ENCODE results near the gene GRIK2.

Gene GRIK2

GRCh38 chr6:101537753-101538316 lies 144.3 kb downstream of the GRIK2 start:
- no peak for DNase-seq (ENCODE audit: low read depth in 3 of 3)

GRCh38 chr6:101539510-101540245 lies 146.2 kb downstream of the GRIK2 start:
- no peak for DNase-seq (ENCODE audit: low read depth in 3 of 3)

GRCh38 chr6:101541894-101542293 lies 148.4 kb downstream of the GRIK2 start:
- DNase-seq (ENCODE audit: low read depth in 3 of 3), result no peak

- no peak for DNase-seq (ENCODE audit: low read depth in 3 of 3)
Measured at GRCh38 chr6:101543796-101544195, 150.3 kb downstream of the GRIK2 start.

- no peak for DNase-seq (ENCODE audit: low read depth in 3 of 3)
Measured at GRCh38 chr6:101544286-101544685, 150.8 kb downstream of the GRIK2 start.

GRCh38 chr6:101545191-101545590 lies 151.7 kb downstream of the GRIK2 start:
- DNase-seq (ENCODE audit: low read depth in 3 of 3), result no peak

- no peak for DNase-seq (ENCODE audit: low read depth in 3 of 3)
Measured at GRCh38 chr6:101550451-101550850, 156.9 kb downstream of the GRIK2 start.

GRCh38 chr6:101554231-101554630 lies 160.7 kb downstream of the GRIK2 start:
- DNase-seq (ENCODE audit: low read depth in 3 of 3), result no peak

GRCh38 chr6:101558712-101559111 lies 165.2 kb downstream of the GRIK2 start:
- no peak for DNase-seq (ENCODE audit: low read depth in 3 of 3)

GRCh38 chr6:101572627-101573026 lies 179.1 kb downstream of the GRIK2 start:
- DNase-seq (ENCODE audit: low read depth in 3 of 3), result no peak

- no peak for DNase-seq (ENCODE audit: low read depth in 3 of 3)
Measured at GRCh38 chr6:101577091-101577490, 183.6 kb downstream of the GRIK2 start.

GRCh38 chr6:101578306-101578705 lies 184.8 kb downstream of the GRIK2 start:
- DNase-seq (ENCODE audit: low read depth in 3 of 3), result no peak

- DNase-seq (ENCODE audit: low read depth in 3 of 3), result no peak
Measured at GRCh38 chr6:101582792-101583191, 189.3 kb downstream of the GRIK2 start.

- DNase-seq (ENCODE audit: low read depth in 3 of 3), result no peak
Measured at GRCh38 chr6:101585501-101585900, 192.0 kb downstream of the GRIK2 start.

GRCh38 chr6:101588343-101588742 lies 194.8 kb downstream of the GRIK2 start:
- DNase-seq (ENCODE audit: low read depth in 3 of 3), result no peak

GRCh38 chr6:101595276-101595675 lies 201.8 kb downstream of the GRIK2 start:
- DNase-seq (ENCODE audit: low read depth in 3 of 3), result no peak

GRCh38 chr6:101597693-101598092 lies 204.2 kb downstream of the GRIK2 start:
- DNase-seq (ENCODE audit: low read depth in 3 of 3), result no peak

GRCh38 chr6:101605426-101605825 lies 211.9 kb downstream of the GRIK2 start:
- DNase-seq (ENCODE audit: low read depth in 3 of 3), result no peak

GRCh38 chr6:101605874-101606273 lies 212.4 kb downstream of the GRIK2 start:
- no peak for DNase-seq (ENCODE audit: low read depth in 3 of 3)

GRCh38 chr6:101607111-101607690 lies 213.7 kb downstream of the GRIK2 start:
- no peak for DNase-seq (ENCODE audit: low read depth in 3 of 3)

GRCh38 chr6:101608703-101609102 lies 215.2 kb downstream of the GRIK2 start:
- no peak for DNase-seq (ENCODE audit: low read depth in 3 of 3)

- DNase-seq (ENCODE audit: low read depth in 3 of 3), result no peak
Measured at GRCh38 chr6:101613556-101613955, 220.0 kb downstream of the GRIK2 start.

GRCh38 chr6:101614774-101615173 lies 221.3 kb downstream of the GRIK2 start:
- DNase-seq (ENCODE audit: low read depth in 3 of 3), result no peak

Data from stimulated activated CD4-positive, alpha-beta T cell treated with anti-CD3 and anti-CD28 coated beads, TNF-alpha, amount 100 ng/mL, for 4 hours (primary cell).